ACC112 (cell line): Measurements from ENCODE around the gene ACOX3.

ENCODE experiments used
- H2AFZ ChIP-seq: fragments of 200-600 bp; sonication (generic); one replicate; pipeline ENCODE4 v1.6.0; 2017; ENCODE audit warnings: antibody characterized with exemption, low read length; ENCODE audit not compliant: unreplicated experiment
- H3K27ac ChIP-seq: fragments of 200-600 bp; sonication (generic); 2 replicates; pipeline ENCODE4 v1.5.1; 2014; ENCODE audit warnings: low read depth, mild to moderate bottlenecking, antibody characterized with exemption, low read length, moderate library complexity
- H3K27me3 ChIP-seq: fragments of 200-600 bp; sonication (generic); 2 replicates; pipeline ENCODE4 v1.6.1; 2014; ENCODE audit warnings: mild to moderate bottlenecking, antibody characterized with exemption, low read length, moderate library complexity, mixed read lengths; ENCODE audit not compliant: insufficient read depth
- H3K36me3 ChIP-seq: fragments of 200-600 bp; sonication (generic); 2 replicates; pipeline ENCODE4 v1.6.1; 2016; ENCODE audit warnings: mild to moderate bottlenecking, antibody characterized with exemption, low read length, moderate library complexity, mixed read lengths; ENCODE audit not compliant: insufficient read depth
- H3K4me1 ChIP-seq: fragments of 200-600 bp; sonication (generic); one replicate; pipeline ENCODE4 v1.6.1; 2016; ENCODE audit warnings: low read length, mixed read lengths; ENCODE audit not compliant: insufficient read depth, unreplicated experiment, control insufficient read depth
- H3K4me3 ChIP-seq: fragments of 200-600 bp; sonication (generic); 2 replicates; pipeline ENCODE4 v1.5.1; 2014; ENCODE audit warnings: mild to moderate bottlenecking, low read depth, low read length
- H3K79me2 ChIP-seq: fragments of 200-600 bp; sonication (generic); one replicate; pipeline ENCODE4 v1.6.0; 2016; ENCODE audit warnings: low read length; ENCODE audit not compliant: control insufficient read depth, unreplicated experiment, insufficient read depth

The ACOX3 gene

GRCh38 chr4:8395504-8396296 lies 44.8 kb downstream of the ACOX3 start:
- H3K27ac ChIP-seq, result no peak overlapping the region
- no peaks in the 10 kb centered on the region for H3K36me3 ChIP-seq
- no peaks in the 10 kb centered on the region for H3K27me3 ChIP-seq
- no peak overlapping the region for H2AFZ ChIP-seq
- H3K4me1 ChIP-seq, result peaks cover 33% of the 10 kb centered on the region
- H3K79me2 ChIP-seq, result no peaks in the 10 kb centered on the region
- no peak overlapping the region for H3K4me3 ChIP-seq

- Histone ChIP-seq H3K79me2 (no peaks in the 10 kb centered on the region), H3K36me3 (no peaks in the 10 kb centered on the region), H3K4me1 (peaks cover 33% of the 10 kb centered on the region), H2AFZ (no peak overlapping the region), H3K27me3 (no peaks in the 10 kb centered on the region), H3K4me3 (no peak overlapping the region), H3K27ac (no peak overlapping the region)
Observed at GRCh38 chr4:8394806-8395205, 45.7 kb downstream of the ACOX3 start.

- no peaks in the 10 kb centered on the region for H3K79me2 ChIP-seq
- peak overlapping the region; percentile 40 for H3K4me3 ChIP-seq
- peaks cover 33% of the 10 kb centered on the region for H3K4me1 ChIP-seq
- H3K27me3 ChIP-seq, result no peaks in the 10 kb centered on the region
- H3K27ac ChIP-seq, result peak overlapping the region; percentile 51
- H2AFZ ChIP-seq, result no peak overlapping the region
- no peaks in the 10 kb centered on the region for H3K36me3 ChIP-seq
Observed at GRCh38 chr4:8394061-8394519, 46.4 kb downstream of the ACOX3 start.

- H3K4me3 ChIP-seq, result peak overlapping the region; percentile 40
- H3K27ac ChIP-seq, result peak overlapping the region; percentile 56
- peaks cover 33% of the 10 kb centered on the region for H3K4me1 ChIP-seq
Observed at GRCh38 chr4:8393593-8394038, 46.9 kb downstream of the ACOX3 start.

GRCh38 chr4:8392591-8393190 lies 47.8 kb downstream of the ACOX3 start:
- H3K27me3 ChIP-seq, result no peaks in the 10 kb centered on the region
- H2AFZ ChIP-seq, result no peak overlapping the region
- H3K36me3 ChIP-seq, result no peaks in the 10 kb centered on the region
- no peaks in the 10 kb centered on the region for H3K79me2 ChIP-seq
- peak overlapping the region; percentile 56; the same call in 1 of the 2 replicates for H3K27ac ChIP-seq
- no peak overlapping the region for H3K4me3 ChIP-seq
- H3K4me1 ChIP-seq, result peaks cover 33% of the 10 kb centered on the region

More at GRCh38 chr4:8393593-8394038, 46.9 kb downstream of the ACOX3 start:
- Histone ChIP-seq H3K27me3 (no peaks in the 10 kb centered on the region), H3K36me3 (no peaks in the 10 kb centered on the region), H2AFZ (no peak overlapping the region), H3K79me2 (no peaks in the 10 kb centered on the region)

GRCh38 chr4:8391972-8392371 lies 48.6 kb downstream of the ACOX3 start:
- Histone ChIP-seq H3K36me3 (no peaks in the 10 kb centered on the region), H3K4me3 (no peak overlapping the region), H3K27me3 (no peaks in the 10 kb centered on the region), H3K4me1 (peaks cover 33% of the 10 kb centered on the region), H2AFZ (no peak overlapping the region), H3K79me2 (no peaks in the 10 kb centered on the region), H3K27ac (no peak overlapping the region)

- H3K36me3 ChIP-seq, result no peaks in the 10 kb centered on the region
- no peaks in the 10 kb centered on the region for H3K79me2 ChIP-seq
- no peak overlapping the region for H2AFZ ChIP-seq
- no peak overlapping the region for H3K27ac ChIP-seq
- peaks cover 33% of the 10 kb centered on the region for H3K4me1 ChIP-seq
- no peaks in the 10 kb centered on the region for H3K27me3 ChIP-seq
- no peak overlapping the region for H3K4me3 ChIP-seq
Observed at GRCh38 chr4:8391071-8391470, 49.5 kb downstream of the ACOX3 start.

GRCh38 chr4:8390577-8390976 lies 49.9 kb downstream of the ACOX3 start:
- no peaks in the 10 kb centered on the region for H3K27me3 ChIP-seq
- peaks cover 33% of the 10 kb centered on the region for H3K4me1 ChIP-seq
- no peak overlapping the region for H2AFZ ChIP-seq
- H3K27ac ChIP-seq, result no peak overlapping the region
- H3K79me2 ChIP-seq, result no peaks in the 10 kb centered on the region
- no peak overlapping the region for H3K4me3 ChIP-seq
- H3K36me3 ChIP-seq, result no peaks in the 10 kb centered on the region

GRCh38 chr4:8388528-8388870 lies 52.0 kb downstream of the ACOX3 start:
- Histone ChIP-seq H2AFZ (no peak overlapping the region), H3K79me2 (no peaks in the 10 kb centered on the region), H3K36me3 (no peaks in the 10 kb centered on the region), H3K4me3 (no peak overlapping the region), H3K4me1 (peaks cover 21% of the 10 kb centered on the region), H3K27me3 (no peaks in the 10 kb centered on the region), H3K27ac (no peak overlapping the region)

GRCh38 chr4:8387615-8388527 lies 52.7 kb downstream of the ACOX3 start:
- H3K4me1 ChIP-seq, result peaks cover 15% of the 10 kb centered on the region

More at GRCh38 chr4:8387615-8388527, 52.7 kb downstream of the ACOX3 start:
- Histone ChIP-seq H3K27ac (no peak overlapping the region), H2AFZ (no peak overlapping the region), H3K36me3 (no peaks in the 10 kb centered on the region), H3K4me3 (no peak overlapping the region), H3K79me2 (no peaks in the 10 kb centered on the region), H3K27me3 (no peaks in the 10 kb centered on the region)
